Activated CD8-positive, alpha-beta memory T cell treated with anti-CD3 and anti-CD28 coated beads for 48 hours (primary cell): ENCODE measurements around the gene SCYGR1.
"Not testable (repeated sequence)": the region's sequence is repeated elsewhere in the genome, so short reads cannot be mapped to it uniquely, and the experiment has no call there.

Source experiments
- DNase-seq, 3 experiments: peaks; one replicate each; pipeline ENCODE4 v3.0.0-alpha.2; 2020; ENCODE audit warnings: low read depth in 2 of 3, low spot score in 2 of 3

The SCYGR1 gene

GRCh38 chr2:227370791-227371312 is 16.9 kb downstream of the SCYGR1 start:
- no peak for DNase-seq

GRCh38 chr2:227370092-227370491 is 17.7 kb downstream of the SCYGR1 start:
- DNase-seq = no peak

DNA sequence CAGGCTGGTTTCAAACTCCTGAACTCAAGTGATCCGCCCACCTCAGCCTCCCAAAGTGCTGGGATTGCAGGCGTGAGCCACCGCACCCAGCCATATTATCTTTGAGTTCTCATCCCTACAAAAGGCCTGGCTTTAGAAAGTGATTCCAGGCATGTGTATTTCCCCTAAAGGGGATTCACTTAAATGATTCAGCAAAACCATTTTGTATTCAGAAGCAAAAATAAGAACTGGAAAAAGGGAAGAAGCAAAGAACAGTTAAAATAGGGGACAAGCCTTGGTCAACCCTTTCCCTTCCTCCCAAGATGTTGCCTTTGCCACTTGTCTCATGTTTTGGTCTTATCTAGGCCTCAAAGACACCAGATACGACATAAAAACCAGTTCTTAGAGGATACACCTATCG is 19.2 kb downstream of the SCYGR1 start:
- no peak for DNase-seq

DNA sequence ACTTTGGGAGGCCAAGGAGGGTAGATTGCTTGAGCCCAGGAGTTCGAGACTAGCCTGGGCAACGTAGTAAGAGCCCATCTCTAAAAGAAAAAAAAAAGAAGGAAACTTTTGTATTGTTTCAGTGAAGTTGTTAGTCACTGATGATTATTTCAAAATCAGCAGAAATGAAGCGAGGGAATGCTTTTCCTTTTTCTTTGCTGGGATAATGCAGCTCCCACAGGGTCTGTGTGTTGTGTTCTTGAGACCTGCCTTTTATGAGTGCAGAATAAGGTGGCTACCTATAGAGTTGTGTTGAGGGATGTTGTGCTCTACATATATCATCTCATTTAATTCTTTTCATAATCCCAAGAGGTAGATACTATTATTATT is 20.3 kb downstream of the SCYGR1 start:
- DNase-seq = no peak

- no peak for DNase-seq
These were observed 20.9 kb downstream of the SCYGR1 start for GRCh38 chr2:227366769-227367426.

DNA sequence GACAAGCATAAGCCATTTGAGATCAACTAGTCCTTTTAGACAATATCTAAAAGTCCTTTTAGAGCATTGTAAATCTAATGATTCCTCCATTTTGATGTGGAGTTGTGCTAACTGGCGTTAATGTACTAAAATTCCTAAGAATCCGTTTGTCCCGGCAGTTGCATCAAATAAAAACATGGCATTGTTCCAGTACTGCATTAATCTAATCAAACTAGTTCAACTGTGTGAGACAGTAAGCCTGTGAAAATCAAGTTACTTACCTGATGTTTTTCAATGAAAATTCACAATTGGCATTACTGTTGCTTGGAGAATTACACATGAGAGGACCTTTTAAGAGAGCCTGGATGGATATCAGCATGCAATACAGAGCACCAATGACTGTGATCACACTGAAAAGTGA is 21.9 kb downstream of the SCYGR1 start:
- DNase-seq = no peak

DNA sequence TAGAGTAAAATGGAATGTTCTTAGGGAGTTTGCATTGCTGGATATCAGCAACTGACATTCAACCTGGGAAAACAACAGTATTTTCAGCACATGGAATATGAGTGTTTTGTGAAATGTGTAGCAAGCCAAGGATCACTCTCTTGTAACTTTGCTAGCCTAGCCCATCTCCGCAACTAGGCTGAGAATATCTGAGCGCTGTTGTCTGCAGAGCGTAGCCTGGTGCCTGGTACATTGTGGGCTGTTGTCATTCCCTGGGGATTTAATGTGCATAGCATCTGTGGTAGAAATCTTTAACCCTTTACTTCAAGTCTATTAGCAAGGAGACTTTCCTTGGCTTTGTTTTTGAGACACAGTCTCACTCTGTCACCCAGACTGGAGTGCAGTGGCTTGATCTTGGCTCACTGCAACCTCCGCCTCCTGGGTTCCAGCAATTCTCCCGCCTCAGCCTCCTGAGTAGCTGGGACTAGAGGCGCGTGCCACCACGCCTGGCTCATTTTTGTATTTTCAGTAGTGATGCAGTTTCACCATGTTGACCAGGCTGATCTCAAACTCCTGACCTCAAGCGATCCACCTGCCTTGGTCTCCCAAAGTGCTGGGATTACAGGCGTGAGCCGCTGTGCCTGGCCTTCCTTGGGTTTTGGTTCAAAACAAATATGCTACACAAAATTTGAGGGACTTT is 23.0 kb downstream of the SCYGR1 start:
- not testable (repeated sequence) for DNase-seq

DNA sequence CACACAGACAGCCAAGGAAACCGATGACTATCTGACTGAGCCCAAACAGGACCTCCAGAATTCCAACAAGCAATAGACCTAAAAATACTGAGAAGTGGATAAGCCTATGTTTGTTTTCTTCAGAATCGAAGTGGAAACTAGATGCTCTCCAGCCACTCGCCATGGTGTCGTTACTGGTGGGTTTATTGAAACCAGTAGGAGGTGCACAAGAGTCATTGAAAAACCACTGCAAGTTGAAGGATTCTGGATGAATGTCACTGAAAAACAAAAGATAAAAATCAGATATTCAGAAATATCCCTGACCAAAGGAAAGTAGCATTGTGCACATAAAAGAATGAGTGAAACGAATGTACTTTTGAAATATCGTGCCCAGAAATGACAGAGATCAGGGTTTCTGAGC is 24.0 kb downstream of the SCYGR1 start:
- no peak for DNase-seq

DNA sequence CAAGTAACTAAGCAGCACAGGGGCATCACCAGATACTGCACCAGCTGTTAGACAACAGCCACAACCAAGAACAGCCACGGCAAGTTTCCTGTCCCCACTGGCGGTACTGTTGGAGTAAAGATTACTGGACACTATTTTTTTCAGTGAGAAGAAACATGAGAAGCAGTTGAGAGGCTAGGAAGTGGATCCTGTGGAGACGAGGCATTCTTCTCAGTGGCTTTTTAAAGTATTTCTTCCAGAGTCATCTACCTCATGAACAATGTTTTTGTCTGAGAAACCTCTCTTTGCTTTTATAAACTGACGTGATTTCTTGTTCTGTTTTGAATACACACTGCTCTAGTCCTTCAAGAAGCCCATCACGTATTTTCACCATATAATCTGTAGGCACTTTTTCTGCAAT is 27.4 kb downstream of the SCYGR1 start:
- no peak for DNase-seq

DNA sequence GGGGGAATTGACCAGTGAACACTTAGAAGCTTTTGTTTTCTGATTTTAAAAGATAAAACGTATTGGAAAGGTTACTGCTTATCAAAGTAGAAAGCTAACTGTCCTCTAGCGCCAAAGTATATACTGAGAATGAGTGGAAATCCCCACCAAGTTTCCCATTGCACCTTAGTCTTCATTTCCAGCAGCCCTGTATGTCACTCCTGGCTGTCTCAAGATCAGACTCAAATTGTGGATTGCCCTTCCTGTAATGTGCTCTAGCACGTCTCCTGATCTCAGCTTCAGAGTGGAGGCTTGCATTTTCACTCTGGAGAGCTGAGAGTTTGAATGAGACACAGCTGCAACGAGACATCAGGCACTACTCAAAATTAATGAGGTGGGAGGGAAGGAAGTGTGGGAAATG is 36.1 kb downstream of the SCYGR1 start:
- DNase-seq = no peak

DNA sequence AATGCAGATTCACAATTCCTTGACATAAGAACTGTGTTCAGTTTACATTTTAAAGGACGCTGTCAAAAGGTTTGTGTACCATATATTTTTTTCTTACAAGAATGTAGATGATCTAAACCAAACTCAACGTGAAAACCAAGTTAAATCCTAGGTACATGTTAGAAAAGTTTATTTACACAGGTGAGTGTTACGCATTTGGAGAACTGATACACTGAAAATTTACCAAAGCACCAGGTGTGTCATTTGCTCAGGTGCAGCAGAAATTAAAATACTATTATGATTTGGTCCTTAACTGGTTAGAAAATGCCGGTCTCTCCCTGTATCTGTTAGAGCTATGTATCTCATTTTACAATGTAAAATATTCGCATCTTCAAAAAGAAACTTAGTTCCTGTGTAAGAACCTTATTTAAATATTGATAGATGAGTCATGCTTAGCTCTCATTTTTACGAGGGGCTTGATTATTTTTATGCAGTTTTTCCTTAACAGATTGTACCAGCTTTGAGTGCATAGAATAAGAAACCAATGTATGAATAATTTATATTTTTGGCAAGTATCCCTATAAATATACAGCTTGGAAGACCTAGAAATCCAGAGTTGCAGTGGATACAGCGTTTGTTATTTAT is 37.6 kb downstream of the SCYGR1 start:
- DNase-seq = no peak

- DNase-seq = no peak
These were observed 39.4 kb downstream of the SCYGR1 start for GRCh38 chr2:227348324-227348723.

DNA sequence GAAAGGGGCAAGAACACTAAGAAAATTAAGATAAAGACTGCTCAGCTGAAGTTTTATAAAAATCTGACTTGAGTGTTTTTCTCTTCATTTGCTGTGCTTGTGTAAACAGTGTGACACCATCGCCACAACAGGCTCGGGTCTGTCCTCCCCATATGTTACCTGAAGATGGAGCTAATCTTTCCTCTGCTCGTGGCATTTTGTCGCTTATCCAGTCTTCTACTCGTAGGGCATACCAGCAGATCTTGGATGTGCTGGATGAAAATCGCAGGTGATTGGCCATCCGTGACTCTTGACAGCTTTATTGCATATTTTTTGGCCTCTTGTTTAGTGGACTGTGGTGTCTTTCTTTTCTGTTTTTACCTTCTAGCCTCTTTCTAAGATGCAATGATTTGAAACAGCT is 40.6 kb downstream of the SCYGR1 start:
- no peak for DNase-seq

DNA sequence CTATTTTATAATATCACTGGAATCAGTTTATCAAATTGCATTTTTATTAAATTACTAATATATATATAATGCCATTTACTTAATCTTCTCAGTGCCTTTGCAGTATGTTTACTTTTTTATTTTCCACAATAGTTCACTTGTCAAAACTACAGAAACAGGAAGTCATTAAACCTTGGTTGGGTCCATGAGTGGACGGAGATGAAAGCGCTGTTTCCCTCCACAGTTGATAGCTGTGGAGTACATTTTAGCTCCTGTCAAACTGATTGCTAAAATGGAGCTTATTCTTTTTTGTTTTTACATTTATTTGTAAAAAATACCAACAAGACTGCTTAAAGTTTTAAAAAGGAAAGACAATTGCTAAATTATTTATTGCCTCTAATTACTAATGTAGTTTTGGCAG is 43.5 kb downstream of the SCYGR1 start:
- no peak for DNase-seq

- DNase-seq = no peak
These were observed 46.2 kb downstream of the SCYGR1 start for GRCh38 chr2:227341553-227341952.

- DNase-seq = no peak
These were observed 47.6 kb downstream of the SCYGR1 start for GRCh38 chr2:227340106-227340505.

- DNase-seq = no peak
These were observed 48.6 kb downstream of the SCYGR1 start for GRCh38 chr2:227339098-227339599.
